ENCODE results near the gene CNIH4. TPM values are rescaled to one million over a fixed set of nuclear protein-coding genes. Genes with fewer than 3 reads are reported as not detected.
"Not testable (repeated sequence)": the region's sequence is repeated elsewhere in the genome, so short reads cannot be mapped to it uniquely, and the experiment has no call there.

The CNIH4 gene
- polyA plus RNA-seq, 1 of the 3 experiments (the other 2 are of a cell fraction) = 37.7 TPM

DNA sequence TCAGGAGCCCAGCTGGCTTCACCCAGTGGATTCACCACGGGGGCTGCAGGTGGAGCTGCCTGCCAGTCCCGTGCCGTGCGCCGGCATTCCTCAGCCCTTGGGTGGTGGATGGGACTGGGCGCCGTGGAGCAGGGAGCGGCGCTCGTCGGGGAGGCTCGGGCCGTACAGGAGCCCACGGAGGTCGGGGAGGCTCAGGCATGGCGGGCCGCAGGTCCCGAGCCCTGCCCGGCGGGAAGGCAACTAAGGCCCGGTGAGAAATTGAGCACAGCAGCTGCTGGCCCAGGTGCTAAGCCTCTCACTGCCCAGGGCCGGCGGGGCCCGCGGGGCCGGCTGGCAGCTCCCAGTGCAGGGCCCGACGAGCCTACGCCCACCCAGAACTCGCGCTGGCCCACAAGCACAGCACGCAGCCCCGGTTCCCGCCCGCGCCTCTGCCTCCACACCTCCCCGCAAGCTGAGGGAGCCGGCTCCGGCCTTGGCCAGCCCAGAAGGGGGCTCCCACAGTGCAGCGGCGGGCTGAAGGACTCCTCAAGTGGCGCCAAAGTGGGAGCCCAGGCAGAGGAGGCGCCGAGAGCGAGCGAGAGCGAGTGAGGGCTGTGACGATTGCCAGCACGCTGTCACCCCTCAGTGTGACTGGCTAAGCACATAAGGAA is 4.1 kb upstream of the CNIH4 start:
- H2AFZ ChIP-seq (ENCODE audit: low read depth); H3K9me3 ChIP-seq; H3K9me2 ChIP-seq; H3K4me1 ChIP-seq (ENCODE audit: control insufficient read depth in 1 of 2, insufficient read depth in 2 of 2, low read depth in 1 of 2, low read length in 1 of 2); DNase-seq; H3F3A ChIP-seq (replicated peaks; ENCODE audit: insufficient read depth); H3K36me3 ChIP-seq (replicated peaks in 1 of 2; ENCODE audit: control insufficient read depth in 1 of 2, insufficient read depth in 2 of 2, low read length in 1 of 2); H3K79me2 ChIP-seq (ENCODE audit: insufficient read depth); H3K4me3 ChIP-seq (ENCODE audit: low read depth in 2 of 2, low read length in 1 of 2); H3K9ac ChIP-seq; H3K4me2 ChIP-seq; H4K20me1 ChIP-seq (ENCODE audit: insufficient read depth); POLR2A ChIA-PET; H3K27me3 ChIP-seq (ENCODE audit: insufficient read depth); H3K27ac ChIP-seq (ENCODE audit: low read depth in 2 of 2, low read length in 1 of 2): not testable (repeated sequence)
- CTCF ChIA-PET = interaction anchor here (1.8 to 2.0 kb wide), 2 partner anchors 19 to 161 kb away, joined by 3 to 8 read pairs; no protein-coding TSS in a partner anchor
- WGBS (ENCODE audit: low lambda C conversion rate) = 90% methylated on average over 21 of the region's 49 CpGs

DNA sequence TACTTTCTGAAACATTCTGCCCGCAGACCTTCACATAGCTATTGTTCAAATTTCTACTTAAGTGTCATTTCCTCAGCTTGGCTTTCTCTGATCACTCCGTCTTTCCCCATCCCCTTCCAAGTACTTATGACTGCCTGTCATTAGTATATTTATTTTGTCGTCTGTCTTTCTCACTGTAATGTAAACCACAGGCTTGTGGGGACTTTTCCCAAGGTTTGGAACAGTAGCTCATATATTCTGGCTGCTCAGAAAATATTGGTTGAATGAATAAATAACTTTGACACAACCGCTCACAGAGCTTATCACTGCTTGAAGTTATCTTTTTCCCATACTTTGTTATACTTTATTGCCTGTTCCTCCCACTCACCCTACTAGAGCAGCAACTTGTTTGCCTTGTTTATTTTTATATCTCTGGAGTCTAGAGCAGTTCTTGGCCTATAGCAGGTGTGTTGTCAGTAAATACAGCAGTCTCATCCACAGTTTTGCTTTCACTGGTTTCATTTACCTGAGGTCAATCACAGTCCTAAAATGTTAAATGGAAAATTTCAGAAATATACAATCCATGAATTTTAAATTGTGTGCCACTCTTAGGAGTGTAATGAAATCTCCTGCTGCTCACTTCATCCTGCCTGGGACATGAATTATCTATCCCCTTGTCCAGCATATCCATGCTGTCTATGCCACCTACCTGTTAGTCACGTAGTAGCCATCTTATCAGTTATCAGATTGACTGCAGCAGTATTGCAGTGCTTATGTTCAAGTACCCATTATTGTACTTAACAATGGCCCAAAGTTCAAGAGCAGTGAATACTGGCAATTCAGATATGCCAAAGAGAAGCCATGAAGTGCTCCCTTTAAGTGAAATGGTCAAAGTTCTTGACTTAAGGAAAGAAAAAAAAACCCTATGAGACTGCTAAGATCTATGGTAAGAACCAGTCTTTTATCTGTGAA is 2.4 kb upstream of the CNIH4 start:
- Histone ChIP-seq H3K4me1 (ENCODE audit: control insufficient read depth in 1 of 2, insufficient read depth in 2 of 2, low read depth in 1 of 2, low read length in 1 of 2) (peaks cover 0 to 8% of the 10 kb centered on the region in 2 experiments; a peak in 3 of 4 replicates), H3K9me2 (no peaks in the 10 kb centered on the region), H2AFZ (ENCODE audit: low read depth) (no peak overlapping the region), H3F3A (replicated peaks; ENCODE audit: insufficient read depth) (no peaks in the 10 kb centered on the region), H3K27me3 (ENCODE audit: insufficient read depth) (no peaks in the 10 kb centered on the region), H3K79me2 (ENCODE audit: insufficient read depth) (peaks cover 25% of the 10 kb centered on the region), H3K9ac (no peak overlapping the region), H3K36me3 (replicated peaks in 1 of 2; ENCODE audit: control insufficient read depth in 1 of 2, insufficient read depth in 2 of 2, low read length in 1 of 2) (no peaks in the 10 kb centered on the region), H4K20me1 (ENCODE audit: insufficient read depth) (peaks cover 7% of the 10 kb centered on the region), H3K4me3 (ENCODE audit: low read depth in 2 of 2, low read length in 1 of 2) (no peak overlapping the region), H3K9me3 (no peaks in the 10 kb centered on the region), H3K27ac (ENCODE audit: low read depth in 2 of 2, low read length in 1 of 2) (no peak overlapping the region), H3K4me2 (no peak overlapping the region)
- ChIA-PET CTCF (interaction anchor here (1.8 to 2.0 kb wide), 2 partner anchors 21 to 159 kb away, joined by 3 to 8 read pairs; no protein-coding TSS in a partner anchor), POLR2A (no interaction called here)
- no peak for TF ChIP-seq ELF1 (IDR thresholded peaks at IDR 0.05)
- TF ChIP-seq, protein P1, sequence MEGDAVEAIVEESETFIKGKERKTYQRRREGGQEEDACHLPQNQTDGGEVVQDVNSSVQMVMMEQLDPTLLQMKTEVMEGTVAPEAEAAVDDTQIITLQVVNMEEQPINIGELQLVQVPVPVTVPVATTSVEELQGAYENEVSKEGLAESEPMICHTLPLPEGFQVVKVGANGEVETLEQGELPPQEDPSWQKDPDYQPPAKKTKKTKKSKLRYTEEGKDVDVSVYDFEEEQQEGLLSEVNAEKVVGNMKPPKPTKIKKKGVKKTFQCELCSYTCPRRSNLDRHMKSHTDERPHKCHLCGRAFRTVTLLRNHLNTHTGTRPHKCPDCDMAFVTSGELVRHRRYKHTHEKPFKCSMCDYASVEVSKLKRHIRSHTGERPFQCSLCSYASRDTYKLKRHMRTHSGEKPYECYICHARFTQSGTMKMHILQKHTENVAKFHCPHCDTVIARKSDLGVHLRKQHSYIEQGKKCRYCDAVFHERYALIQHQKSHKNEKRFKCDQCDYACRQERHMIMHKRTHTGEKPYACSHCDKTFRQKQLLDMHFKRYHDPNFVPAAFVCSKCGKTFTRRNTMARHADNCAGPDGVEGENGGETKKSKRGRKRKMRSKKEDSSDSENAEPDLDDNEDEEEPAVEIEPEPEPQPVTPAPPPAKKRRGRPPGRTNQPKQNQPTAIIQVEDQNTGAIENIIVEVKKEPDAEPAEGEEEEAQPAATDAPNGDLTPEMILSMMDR (IDR thresholded peaks at IDR 0.05) = no peak
- TF ChIP-seq MEF2A (IDR thresholded peaks at IDR 0.05; ENCODE audit: borderline replicate concordance, low read depth) = no peak
- TF ChIP-seq EP300 (IDR thresholded peaks at IDR 0.05; ENCODE audit: borderline replicate concordance in 1 of 2, low read depth in 1 of 2, low read length in 1 of 2) = no peak
- no peak for TF ChIP-seq TCF12 (IDR thresholded peaks at IDR 0.05)
- no peak for TF ChIP-seq SIN3A (IDR thresholded peaks at IDR 0.05; ENCODE audit: borderline replicate concordance, low read depth, low read length)
- TF ChIP-seq, protein P2, sequence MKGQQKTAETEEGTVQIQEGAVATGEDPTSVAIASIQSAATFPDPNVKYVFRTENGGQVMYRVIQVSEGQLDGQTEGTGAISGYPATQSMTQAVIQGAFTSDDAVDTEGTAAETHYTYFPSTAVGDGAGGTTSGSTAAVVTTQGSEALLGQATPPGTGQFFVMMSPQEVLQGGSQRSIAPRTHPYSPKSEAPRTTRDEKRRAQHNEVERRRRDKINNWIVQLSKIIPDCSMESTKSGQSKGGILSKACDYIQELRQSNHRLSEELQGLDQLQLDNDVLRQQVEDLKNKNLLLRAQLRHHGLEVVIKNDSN (IDR thresholded peaks at IDR 0.05; ENCODE audit: borderline replicate concordance, low read depth) = no peak
- no peak for TF ChIP-seq GABPA (IDR thresholded peaks at IDR 0.05; ENCODE audit: low read depth)
- TF ChIP-seq MXI1 (IDR thresholded peaks at IDR 0.05; ENCODE audit: low read depth, low read length) = no peak
- no peak for TF ChIP-seq NRF1 (IDR thresholded peaks at IDR 0.05; ENCODE audit: low read depth, low read length)
- no peak for TF ChIP-seq FOXJ3 (CRISPR knock-in tag; IDR thresholded peaks at IDR 0.05)
- no peak for TF ChIP-seq JUND (IDR thresholded peaks at IDR 0.05)
- no peak for TF ChIP-seq NFIC (IDR thresholded peaks at IDR 0.05; ENCODE audit: borderline replicate concordance)
- TF ChIP-seq, protein P3, sequence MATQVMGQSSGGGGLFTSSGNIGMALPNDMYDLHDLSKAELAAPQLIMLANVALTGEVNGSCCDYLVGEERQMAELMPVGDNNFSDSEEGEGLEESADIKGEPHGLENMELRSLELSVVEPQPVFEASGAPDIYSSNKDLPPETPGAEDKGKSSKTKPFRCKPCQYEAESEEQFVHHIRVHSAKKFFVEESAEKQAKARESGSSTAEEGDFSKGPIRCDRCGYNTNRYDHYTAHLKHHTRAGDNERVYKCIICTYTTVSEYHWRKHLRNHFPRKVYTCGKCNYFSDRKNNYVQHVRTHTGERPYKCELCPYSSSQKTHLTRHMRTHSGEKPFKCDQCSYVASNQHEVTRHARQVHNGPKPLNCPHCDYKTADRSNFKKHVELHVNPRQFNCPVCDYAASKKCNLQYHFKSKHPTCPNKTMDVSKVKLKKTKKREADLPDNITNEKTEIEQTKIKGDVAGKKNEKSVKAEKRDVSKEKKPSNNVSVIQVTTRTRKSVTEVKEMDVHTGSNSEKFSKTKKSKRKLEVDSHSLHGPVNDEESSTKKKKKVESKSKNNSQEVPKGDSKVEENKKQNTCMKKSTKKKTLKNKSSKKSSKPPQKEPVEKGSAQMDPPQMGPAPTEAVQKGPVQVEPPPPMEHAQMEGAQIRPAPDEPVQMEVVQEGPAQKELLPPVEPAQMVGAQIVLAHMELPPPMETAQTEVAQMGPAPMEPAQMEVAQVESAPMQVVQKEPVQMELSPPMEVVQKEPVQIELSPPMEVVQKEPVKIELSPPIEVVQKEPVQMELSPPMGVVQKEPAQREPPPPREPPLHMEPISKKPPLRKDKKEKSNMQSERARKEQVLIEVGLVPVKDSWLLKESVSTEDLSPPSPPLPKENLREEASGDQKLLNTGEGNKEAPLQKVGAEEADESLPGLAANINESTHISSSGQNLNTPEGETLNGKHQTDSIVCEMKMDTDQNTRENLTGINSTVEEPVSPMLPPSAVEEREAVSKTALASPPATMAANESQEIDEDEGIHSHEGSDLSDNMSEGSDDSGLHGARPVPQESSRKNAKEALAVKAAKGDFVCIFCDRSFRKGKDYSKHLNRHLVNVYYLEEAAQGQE (IDR thresholded peaks at IDR 0.05; ENCODE audit: low read depth, low read length) = no peak
- no peak for TF ChIP-seq TEAD4 (IDR thresholded peaks at IDR 0.05; ENCODE audit: borderline replicate concordance, insufficient read depth)
- TF ChIP-seq TAF1 (IDR thresholded peaks at IDR 0.05; ENCODE audit: borderline replicate concordance, low read depth, low read length) = no peak
- TF ChIP-seq RCOR1 (IDR thresholded peaks at IDR 0.05; ENCODE audit: low read length) = no peak
- WGBS (ENCODE audit: low lambda C conversion rate) = 78% methylated on average over 5 of the region's 5 CpGs
- no peak for DNase-seq
